Measurements from ENCODE around the gene DPH6.

DNA sequence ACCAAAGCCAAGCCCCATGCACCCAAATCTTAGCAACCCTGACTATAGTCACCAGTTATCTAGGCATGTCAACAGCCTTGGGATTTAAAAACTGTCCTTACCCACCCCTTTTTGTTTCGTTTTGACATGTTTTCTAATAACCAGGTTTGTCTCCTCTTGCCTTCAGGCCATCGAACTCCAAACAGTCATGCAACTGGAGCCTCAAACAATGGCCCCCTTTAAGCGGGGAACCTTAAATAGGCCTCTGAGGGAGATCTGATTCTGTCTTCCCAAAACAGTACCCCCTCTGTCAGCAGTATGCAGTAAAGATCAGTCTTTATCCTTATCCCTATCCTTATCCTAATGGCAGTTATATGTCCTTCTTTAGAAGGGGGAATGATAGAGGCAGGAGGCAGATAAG lies 105.7 kb downstream of the DPH6 start:
- TF ChIP-seq, protein P1, sequence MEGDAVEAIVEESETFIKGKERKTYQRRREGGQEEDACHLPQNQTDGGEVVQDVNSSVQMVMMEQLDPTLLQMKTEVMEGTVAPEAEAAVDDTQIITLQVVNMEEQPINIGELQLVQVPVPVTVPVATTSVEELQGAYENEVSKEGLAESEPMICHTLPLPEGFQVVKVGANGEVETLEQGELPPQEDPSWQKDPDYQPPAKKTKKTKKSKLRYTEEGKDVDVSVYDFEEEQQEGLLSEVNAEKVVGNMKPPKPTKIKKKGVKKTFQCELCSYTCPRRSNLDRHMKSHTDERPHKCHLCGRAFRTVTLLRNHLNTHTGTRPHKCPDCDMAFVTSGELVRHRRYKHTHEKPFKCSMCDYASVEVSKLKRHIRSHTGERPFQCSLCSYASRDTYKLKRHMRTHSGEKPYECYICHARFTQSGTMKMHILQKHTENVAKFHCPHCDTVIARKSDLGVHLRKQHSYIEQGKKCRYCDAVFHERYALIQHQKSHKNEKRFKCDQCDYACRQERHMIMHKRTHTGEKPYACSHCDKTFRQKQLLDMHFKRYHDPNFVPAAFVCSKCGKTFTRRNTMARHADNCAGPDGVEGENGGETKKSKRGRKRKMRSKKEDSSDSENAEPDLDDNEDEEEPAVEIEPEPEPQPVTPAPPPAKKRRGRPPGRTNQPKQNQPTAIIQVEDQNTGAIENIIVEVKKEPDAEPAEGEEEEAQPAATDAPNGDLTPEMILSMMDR (conservative IDR thresholded peaks at IDR 0.05), result no peak
- no peak for TF ChIP-seq ZFX (IDR thresholded peaks at IDR 0.05)
